ENCODE results near the gene FYN.

FYN gene

GRCh38 chr6:111831408-111831807 lies 41.8 kb downstream of the FYN start:
- Histone ChIP-seq H3K4me3 (ENCODE audit: low read depth, low read length) (no peak overlapping the region), H3K27me3 (ENCODE audit: control insufficient read depth, insufficient read depth, low read length) (no peaks in the 10 kb centered on the region), H3K27ac (ENCODE audit: low read depth, low read length) (no peak overlapping the region), H3K36me3 (ENCODE audit: control insufficient read depth, insufficient read depth, low read length) (peaks cover 3% of the 10 kb centered on the region; the same call in 1 of the 2 replicates), H3K9ac (ENCODE audit: low read depth, low read length) (no peak overlapping the region), H3K9me3 (ENCODE audit: control insufficient read depth, insufficient read depth, low read length) (no peaks in the 10 kb centered on the region), H3K4me1 (ENCODE audit: control insufficient read depth, insufficient read depth, low read length) (peaks cover 4% of the 10 kb centered on the region; the same call in 1 of the 2 replicates)

- Histone ChIP-seq H3K4me3 (ENCODE audit: low read depth, low read length) (no peak overlapping the region), H3K27me3 (ENCODE audit: control insufficient read depth, insufficient read depth, low read length) (no peaks in the 10 kb centered on the region), H3K27ac (ENCODE audit: low read depth, low read length) (no peak overlapping the region), H3K36me3 (ENCODE audit: control insufficient read depth, insufficient read depth, low read length) (peaks cover 3% of the 10 kb centered on the region; the same call in 1 of the 2 replicates), H3K4me1 (ENCODE audit: control insufficient read depth, insufficient read depth, low read length) (no peaks in the 10 kb centered on the region), H3K9me3 (ENCODE audit: control insufficient read depth, insufficient read depth, low read length) (no peaks in the 10 kb centered on the region), H3K9ac (ENCODE audit: low read depth, low read length) (no peak overlapping the region)
These were observed 43.3 kb downstream of the FYN start for GRCh38 chr6:111829998-111830397.

GRCh38 chr6:111829581-111829980 lies 43.7 kb downstream of the FYN start:
- no peaks in the 10 kb centered on the region for H3K27me3 ChIP-seq (ENCODE audit: control insufficient read depth, insufficient read depth, low read length)
- H3K4me3 ChIP-seq (ENCODE audit: low read depth, low read length) = no peak overlapping the region
- H3K4me1 ChIP-seq (ENCODE audit: control insufficient read depth, insufficient read depth, low read length) = no peaks in the 10 kb centered on the region
- H3K36me3 ChIP-seq (ENCODE audit: control insufficient read depth, insufficient read depth, low read length) = peaks cover 3% of the 10 kb centered on the region; the same call in 1 of the 2 replicates
- H3K27ac ChIP-seq (ENCODE audit: low read depth, low read length) = no peak overlapping the region
- H3K9ac ChIP-seq (ENCODE audit: low read depth, low read length) = no peak overlapping the region
- H3K9me3 ChIP-seq (ENCODE audit: control insufficient read depth, insufficient read depth, low read length) = no peaks in the 10 kb centered on the region

GRCh38 chr6:111828809-111829208 lies 44.4 kb downstream of the FYN start:
- Histone ChIP-seq H3K9me3 (ENCODE audit: control insufficient read depth, insufficient read depth, low read length) (no peaks in the 10 kb centered on the region), H3K9ac (ENCODE audit: low read depth, low read length) (no peak overlapping the region), H3K4me3 (ENCODE audit: low read depth, low read length) (no peak overlapping the region), H3K36me3 (ENCODE audit: control insufficient read depth, insufficient read depth, low read length) (peaks cover 3% of the 10 kb centered on the region; the same call in 1 of the 2 replicates), H3K4me1 (ENCODE audit: control insufficient read depth, insufficient read depth, low read length) (no peaks in the 10 kb centered on the region), H3K27ac (ENCODE audit: low read depth, low read length) (no peak overlapping the region), H3K27me3 (ENCODE audit: control insufficient read depth, insufficient read depth, low read length) (no peaks in the 10 kb centered on the region)

GRCh38 chr6:111825439-111826086 lies 47.7 kb downstream of the FYN start:
- H3K9me3 ChIP-seq (ENCODE audit: control insufficient read depth, insufficient read depth, low read length) = no peaks in the 10 kb centered on the region
- no peaks in the 10 kb centered on the region for H3K4me1 ChIP-seq (ENCODE audit: control insufficient read depth, insufficient read depth, low read length)
- no peak overlapping the region for H3K27ac ChIP-seq (ENCODE audit: low read depth, low read length)
- H3K9ac ChIP-seq (ENCODE audit: low read depth, low read length) = no peak overlapping the region
- H3K27me3 ChIP-seq (ENCODE audit: control insufficient read depth, insufficient read depth, low read length) = no peaks in the 10 kb centered on the region
- peaks cover 3% of the 10 kb centered on the region; the same call in 1 of the 2 replicates for H3K36me3 ChIP-seq (ENCODE audit: control insufficient read depth, insufficient read depth, low read length)
- no peak overlapping the region for H3K4me3 ChIP-seq (ENCODE audit: low read depth, low read length)

GRCh38 chr6:111824608-111825337 lies 48.5 kb downstream of the FYN start:
- Histone ChIP-seq H3K4me3 (ENCODE audit: low read depth, low read length) (no peak overlapping the region), H3K9me3 (ENCODE audit: control insufficient read depth, insufficient read depth, low read length) (no peaks in the 10 kb centered on the region), H3K27ac (ENCODE audit: low read depth, low read length) (no peak overlapping the region), H3K4me1 (ENCODE audit: control insufficient read depth, insufficient read depth, low read length) (no peaks in the 10 kb centered on the region), H3K36me3 (ENCODE audit: control insufficient read depth, insufficient read depth, low read length) (peaks cover 3% of the 10 kb centered on the region; the same call in 1 of the 2 replicates), H3K27me3 (ENCODE audit: control insufficient read depth, insufficient read depth, low read length) (no peaks in the 10 kb centered on the region), H3K9ac (ENCODE audit: low read depth, low read length) (no peak overlapping the region)

GRCh38 chr6:111823831-111824607 lies 49.2 kb downstream of the FYN start:
- Histone ChIP-seq H3K36me3 (ENCODE audit: control insufficient read depth, insufficient read depth, low read length) (peaks cover 8% of the 10 kb centered on the region), H3K4me1 (ENCODE audit: control insufficient read depth, insufficient read depth, low read length) (no peaks in the 10 kb centered on the region), H3K27me3 (ENCODE audit: control insufficient read depth, insufficient read depth, low read length) (no peaks in the 10 kb centered on the region), H3K4me3 (ENCODE audit: low read depth, low read length) (no peak overlapping the region), H3K9me3 (ENCODE audit: control insufficient read depth, insufficient read depth, low read length) (no peaks in the 10 kb centered on the region), H3K9ac (ENCODE audit: low read depth, low read length) (no peak overlapping the region), H3K27ac (ENCODE audit: low read depth, low read length) (no peak overlapping the region)

- Histone ChIP-seq H3K9me3 (ENCODE audit: control insufficient read depth, insufficient read depth, low read length) (no peaks in the 10 kb centered on the region), H3K9ac (ENCODE audit: low read depth, low read length) (no peak overlapping the region), H3K36me3 (ENCODE audit: control insufficient read depth, insufficient read depth, low read length) (peaks cover 9% of the 10 kb centered on the region), H3K27me3 (ENCODE audit: control insufficient read depth, insufficient read depth, low read length) (no peaks in the 10 kb centered on the region), H3K4me1 (ENCODE audit: control insufficient read depth, insufficient read depth, low read length) (no peaks in the 10 kb centered on the region), H3K4me3 (ENCODE audit: low read depth, low read length) (no peak overlapping the region), H3K27ac (ENCODE audit: low read depth, low read length) (no peak overlapping the region)
These were observed 50.2 kb downstream of the FYN start for GRCh38 chr6:111823012-111823411.

- H3K9ac ChIP-seq (ENCODE audit: low read depth, low read length) = no peak overlapping the region
- H3K27me3 ChIP-seq (ENCODE audit: control insufficient read depth, insufficient read depth, low read length) = no peaks in the 10 kb centered on the region
- H3K36me3 ChIP-seq (ENCODE audit: control insufficient read depth, insufficient read depth, low read length) = peaks cover 9% of the 10 kb centered on the region
- H3K4me3 ChIP-seq (ENCODE audit: low read depth, low read length) = no peak overlapping the region
- no peak overlapping the region for H3K27ac ChIP-seq (ENCODE audit: low read depth, low read length)
- no peaks in the 10 kb centered on the region for H3K9me3 ChIP-seq (ENCODE audit: control insufficient read depth, insufficient read depth, low read length)
- H3K4me1 ChIP-seq (ENCODE audit: control insufficient read depth, insufficient read depth, low read length) = no peaks in the 10 kb centered on the region
These were observed 53.8 kb downstream of the FYN start for GRCh38 chr6:111819458-111819857.

GRCh38 chr6:111818539-111819226 lies 54.6 kb downstream of the FYN start:
- Histone ChIP-seq H3K4me3 (ENCODE audit: low read depth, low read length) (no peak overlapping the region), H3K27ac (ENCODE audit: low read depth, low read length) (no peak overlapping the region), H3K4me1 (ENCODE audit: control insufficient read depth, insufficient read depth, low read length) (no peaks in the 10 kb centered on the region), H3K27me3 (ENCODE audit: control insufficient read depth, insufficient read depth, low read length) (no peaks in the 10 kb centered on the region), H3K36me3 (ENCODE audit: control insufficient read depth, insufficient read depth, low read length) (peaks cover 12% of the 10 kb centered on the region), H3K9me3 (ENCODE audit: control insufficient read depth, insufficient read depth, low read length) (no peaks in the 10 kb centered on the region), H3K9ac (ENCODE audit: low read depth, low read length) (no peak overlapping the region)

All from HUES48 (cell line).